Neural cell (in vitro differentiated cells): ENCODE data around the gene EPAS1. TPM values are rescaled to one million over a fixed set of nuclear protein-coding genes. Genes with fewer than 3 reads are reported as not detected.

Experiments
- H2AFZ ChIP-seq: fragments of 200-600, 300-800 bp; sonication (generic), shearing (Covaris generic); 2 replicates; pipeline ENCODE4 v1.6.0; 2014; ENCODE audit warnings: low read depth, mild to moderate bottlenecking, antibody characterized with exemption, low read length, moderate library complexity
- H3F3A ChIP-seq: fragments of 200-600 bp; shearing (Covaris generic); 2 replicates; pipeline ENCODE4 v1.6.1; 2016; ENCODE audit warnings: mild to moderate bottlenecking, moderate library complexity, mixed read lengths, antibody characterized with exemption, low read length; ENCODE audit not compliant: insufficient read depth, poor library complexity, severe bottlenecking
- H3K27ac ChIP-seq: fragments of 200-600, 300-800 bp; sonication (generic), shearing (Covaris generic); 2 replicates; pipeline ENCODE4 v1.5.1; 2014; ENCODE audit warnings: mild to moderate bottlenecking, low read length, moderate library complexity
- H3K27me3 ChIP-seq: fragments of 300-800, 200-600 bp; sonication (generic), shearing (Covaris generic); 2 replicates; pipeline ENCODE4 v1.6.0; 2014; ENCODE audit warnings: mild to moderate bottlenecking, low read depth, low read length, moderate library complexity; ENCODE audit not compliant: insufficient read depth
- H3K36me3 ChIP-seq: fragments of 300-800, 200-600 bp; sonication (generic), shearing (Covaris generic); 2 replicates; pipeline ENCODE4 v1.5.1; 2014; ENCODE audit warnings: mild to moderate bottlenecking, antibody characterized with exemption, low read length, moderate library complexity; ENCODE audit not compliant: insufficient read depth
- H3K4me2 ChIP-seq: fragments of 300-800, 200-600 bp; sonication (generic), shearing (Covaris generic); 2 replicates; pipeline ENCODE4 v1.6.0; 2014; ENCODE audit warnings: mild to moderate bottlenecking, low read length
- H3K4me3 ChIP-seq: fragments of 300-800, 200-600 bp; sonication (generic), shearing (Covaris generic); 2 replicates; pipeline ENCODE4 v1.5.1; 2014; ENCODE audit warnings: mild to moderate bottlenecking, low read length, moderate library complexity
- H3K79me2 ChIP-seq: fragments of 200-600 bp; shearing (Covaris generic); replicated peaks from 2 replicates; pipeline ENCODE4 v1.6.0; 2014; ENCODE audit warnings: mild to moderate bottlenecking, low read length, moderate library complexity; ENCODE audit not compliant: insufficient read depth
- H3K9ac ChIP-seq: fragments of 300-800, 200-600 bp; sonication (generic), shearing (Covaris generic); 2 replicates; pipeline ENCODE4 v1.6.1; 2016; ENCODE audit warnings: mild to moderate bottlenecking, low read length, mixed read lengths
- H3K9me2 ChIP-seq: fragments of 200-600 bp; shearing (Covaris generic); 2 replicates; pipeline ENCODE4 v1.6.1; 2016; ENCODE audit warnings: mild to moderate bottlenecking, low read length, mixed read lengths; ENCODE audit not compliant: insufficient read depth
- H3K9me3 ChIP-seq: fragments of 200-600, 300-800 bp; sonication (generic), shearing (Covaris generic); 2 replicates; pipeline ENCODE4 v1.6.1; 2016; ENCODE audit warnings: mild to moderate bottlenecking, mixed run types, low read length, moderate library complexity, mixed read lengths
- H4K20me1 ChIP-seq: fragments of 200-600 bp; shearing (Covaris generic); 2 replicates; pipeline ENCODE4 v1.6.1; 2016; ENCODE audit warnings: mild to moderate bottlenecking, mixed run types; ENCODE audit not compliant: insufficient read depth
- EP300 ChIP-seq: fragments of 450-650 bp; conservative IDR thresholded peaks from 2 replicates; pipeline ENCODE4 v1.6.1; 2014; ENCODE audit warnings: antibody characterized with exemption, mild to moderate bottlenecking, moderate library complexity; ENCODE audit not compliant: poor library complexity, severe bottlenecking
- EZH2 ChIP-seq: fragments of 200-600, 300-800 bp; shearing (Covaris generic), sonication (generic); IDR thresholded peaks from 2 replicates; pipeline ENCODE4 v1.6.1; 2014; ENCODE audit warnings: antibody characterized with exemption, low read length, borderline replicate concordance, mild to moderate bottlenecking; ENCODE audit not compliant: insufficient read depth, poor library complexity, severe bottlenecking
- MXI1 ChIP-seq: fragments of 450-650 bp; conservative IDR thresholded peaks from 2 replicates; pipeline ENCODE4 v1.6.1; 2014; ENCODE audit warnings: antibody characterized with exemption, mild to moderate bottlenecking; ENCODE audit not compliant: poor library complexity, severe bottlenecking
- POLR2AphosphoS5 ChIP-seq: IDR thresholded peaks from 2 replicates; pipeline ENCODE4 v1.6.1; 2012
- RAD21 ChIP-seq: fragments of 450-650 bp; conservative IDR thresholded peaks from 2 replicates; pipeline ENCODE4 v1.6.1; 2014; ENCODE audit warnings: antibody characterized with exemption, mild to moderate bottlenecking, moderate library complexity
- REST ChIP-seq: IDR thresholded peaks from 2 replicates; pipeline ENCODE4 v1.6.1; 2012; ENCODE audit warnings: borderline replicate concordance
- SMC3 ChIP-seq: fragments of 450-650 bp; conservative IDR thresholded peaks from 2 replicates; pipeline ENCODE4 v1.6.1; 2014; ENCODE audit warnings: antibody characterized with exemption, mild to moderate bottlenecking, moderate library complexity; ENCODE audit not compliant: poor library complexity
- TAF1 ChIP-seq: IDR thresholded peaks from 2 replicates; pipeline ENCODE4 v1.6.1; 2012; ENCODE audit warnings: low read depth
- polyA plus RNA-seq: library from polyadenylated mRNA; depleted of rRNA; stranded (reverse); fragments of >200 nt; gene quantifications from 2 replicates; pipeline ENCODE4 v1.2.3, GENCODE V29; 2014
- TF ChIP-seq, protein P1 (sequence below): fragments of 450-650 bp; IDR thresholded peaks from 2 replicates; pipeline ENCODE4 v1.5.1; 2014; ENCODE audit warnings: antibody characterized with exemption, mild to moderate bottlenecking, moderate library complexity; ENCODE audit not compliant: poor library complexity, severe bottlenecking

EPAS1 gene
- polyA plus RNA-seq, 1 donor from 2014 or later: not detected

GRCh38 chr2:46346719-46347118 is 49.5 kb downstream of the EPAS1 start:
- Histone ChIP-seq H3K9me3 (no peaks in the 10 kb centered on the region), H4K20me1 (no peaks in the 10 kb centered on the region), H3F3A (no peaks in the 10 kb centered on the region), H3K27ac (no peak overlapping the region), H3K36me3 (no peaks in the 10 kb centered on the region), H3K9ac (no peak overlapping the region), H3K4me2 (no peak overlapping the region), H3K79me2 (no peaks in the 10 kb centered on the region), H3K9me2 (no peaks in the 10 kb centered on the region), H2AFZ (no peak overlapping the region), H3K4me3 (no peak overlapping the region), H3K27me3 (no peaks in the 10 kb centered on the region)
- TF ChIP-seq POLR2AphosphoS5 (no peak), EZH2 (no peak), RAD21 (no peak), REST (no peak), EP300 (no peak), MXI1 (no peak), SMC3 (no peak), TAF1 (no peak)
- TF ChIP-seq, protein P1, sequence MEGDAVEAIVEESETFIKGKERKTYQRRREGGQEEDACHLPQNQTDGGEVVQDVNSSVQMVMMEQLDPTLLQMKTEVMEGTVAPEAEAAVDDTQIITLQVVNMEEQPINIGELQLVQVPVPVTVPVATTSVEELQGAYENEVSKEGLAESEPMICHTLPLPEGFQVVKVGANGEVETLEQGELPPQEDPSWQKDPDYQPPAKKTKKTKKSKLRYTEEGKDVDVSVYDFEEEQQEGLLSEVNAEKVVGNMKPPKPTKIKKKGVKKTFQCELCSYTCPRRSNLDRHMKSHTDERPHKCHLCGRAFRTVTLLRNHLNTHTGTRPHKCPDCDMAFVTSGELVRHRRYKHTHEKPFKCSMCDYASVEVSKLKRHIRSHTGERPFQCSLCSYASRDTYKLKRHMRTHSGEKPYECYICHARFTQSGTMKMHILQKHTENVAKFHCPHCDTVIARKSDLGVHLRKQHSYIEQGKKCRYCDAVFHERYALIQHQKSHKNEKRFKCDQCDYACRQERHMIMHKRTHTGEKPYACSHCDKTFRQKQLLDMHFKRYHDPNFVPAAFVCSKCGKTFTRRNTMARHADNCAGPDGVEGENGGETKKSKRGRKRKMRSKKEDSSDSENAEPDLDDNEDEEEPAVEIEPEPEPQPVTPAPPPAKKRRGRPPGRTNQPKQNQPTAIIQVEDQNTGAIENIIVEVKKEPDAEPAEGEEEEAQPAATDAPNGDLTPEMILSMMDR: no peak

- Histone ChIP-seq H3K9me2 (no peaks in the 10 kb centered on the region), H3K79me2 (no peaks in the 10 kb centered on the region), H3K4me3 (no peak overlapping the region), H2AFZ (no peak overlapping the region), H3K36me3 (no peaks in the 10 kb centered on the region), H3K4me2 (no peak overlapping the region), H3F3A (no peaks in the 10 kb centered on the region), H3K27me3 (no peaks in the 10 kb centered on the region), H3K9me3 (no peaks in the 10 kb centered on the region), H4K20me1 (no peaks in the 10 kb centered on the region), H3K27ac (no peak overlapping the region), H3K9ac (no peak overlapping the region)
- no peak for TF ChIP-seq EZH2
- no peak for TF ChIP-seq REST
- no peak for TF ChIP-seq TAF1
- TF ChIP-seq, protein P1: no peak
- TF ChIP-seq RAD21: no peak
- TF ChIP-seq POLR2AphosphoS5: no peak
- TF ChIP-seq EP300: no peak
- no peak for TF ChIP-seq SMC3
- no peak for TF ChIP-seq MXI1
Measured at GRCh38 chr2:46347648-46348280, 50.6 kb downstream of the EPAS1 start.
